Measurements from ENCODE around the gene DNAI2.

Gene DNAI2

DNA sequence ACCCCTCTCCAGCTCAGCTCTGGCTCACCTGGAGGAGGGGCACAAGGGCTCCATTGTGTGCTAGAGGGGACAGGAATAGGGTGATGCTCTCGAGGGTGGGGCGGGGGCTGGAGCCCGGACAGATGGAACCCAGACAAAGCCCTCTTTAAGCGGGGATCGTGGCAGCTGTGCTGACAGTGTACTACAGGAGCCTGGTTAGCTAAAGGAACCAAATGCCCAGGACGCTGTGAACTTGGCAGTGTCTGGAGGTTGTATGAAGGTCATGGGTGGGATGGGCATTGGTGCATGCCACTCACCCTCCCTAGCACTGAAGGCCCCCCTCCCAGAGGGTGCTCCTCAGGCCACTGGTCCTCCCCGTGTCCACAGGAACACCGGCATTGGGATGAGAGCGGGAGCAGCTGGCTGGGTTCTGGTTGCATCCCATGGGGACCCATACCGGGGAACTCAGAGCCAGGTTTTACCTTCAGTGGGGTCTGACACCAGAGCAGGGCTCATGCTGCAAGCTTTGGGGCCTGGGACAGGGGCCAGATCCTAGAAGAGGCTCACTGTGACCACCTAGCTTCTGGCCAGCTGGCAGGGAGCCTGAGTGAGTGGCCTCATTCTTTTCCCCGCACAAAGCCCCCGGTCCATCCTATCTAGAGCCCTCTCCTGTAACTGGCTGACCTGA is 63.9 kb downstream of the DNAI2 start:
- no peak for DNase-seq (ENCODE audit: extremely low read depth in 1 of 2, low read depth in 1 of 2)

DNA sequence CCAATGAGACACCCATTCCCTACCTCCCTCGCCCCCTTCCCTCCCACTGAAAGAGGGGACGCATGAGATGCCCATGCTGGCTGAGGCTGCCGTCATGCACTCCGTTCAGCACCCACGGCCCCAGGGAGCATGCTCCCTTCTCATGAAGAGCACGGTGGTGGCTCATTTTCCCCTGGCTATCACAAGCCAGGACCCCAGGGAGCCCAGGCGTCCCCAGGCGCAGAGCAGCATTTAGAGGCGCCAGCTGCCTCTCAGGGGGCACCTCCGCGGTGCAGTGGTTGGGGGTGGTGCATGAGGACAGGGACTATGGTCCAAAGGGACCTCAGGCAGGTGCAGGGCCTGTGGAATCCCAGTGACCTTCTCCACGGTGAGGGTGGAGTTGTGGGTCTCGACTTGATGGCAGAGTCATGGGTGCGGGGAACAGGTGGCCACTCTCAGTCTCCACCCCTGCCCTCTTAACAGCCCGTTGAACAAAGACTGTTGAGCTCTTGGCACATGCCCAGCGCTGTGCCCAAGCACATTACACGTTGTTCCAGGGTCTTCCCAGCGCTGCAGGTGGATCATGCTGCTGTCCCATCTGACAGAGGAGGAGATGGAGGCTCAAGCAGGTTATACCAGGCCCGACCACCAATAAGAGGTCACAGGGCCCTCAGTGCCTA is 65.6 kb downstream of the DNAI2 start:
- DNase-seq (ENCODE audit: extremely low read depth in 1 of 2, low read depth in 1 of 2) = no peak

DNA sequence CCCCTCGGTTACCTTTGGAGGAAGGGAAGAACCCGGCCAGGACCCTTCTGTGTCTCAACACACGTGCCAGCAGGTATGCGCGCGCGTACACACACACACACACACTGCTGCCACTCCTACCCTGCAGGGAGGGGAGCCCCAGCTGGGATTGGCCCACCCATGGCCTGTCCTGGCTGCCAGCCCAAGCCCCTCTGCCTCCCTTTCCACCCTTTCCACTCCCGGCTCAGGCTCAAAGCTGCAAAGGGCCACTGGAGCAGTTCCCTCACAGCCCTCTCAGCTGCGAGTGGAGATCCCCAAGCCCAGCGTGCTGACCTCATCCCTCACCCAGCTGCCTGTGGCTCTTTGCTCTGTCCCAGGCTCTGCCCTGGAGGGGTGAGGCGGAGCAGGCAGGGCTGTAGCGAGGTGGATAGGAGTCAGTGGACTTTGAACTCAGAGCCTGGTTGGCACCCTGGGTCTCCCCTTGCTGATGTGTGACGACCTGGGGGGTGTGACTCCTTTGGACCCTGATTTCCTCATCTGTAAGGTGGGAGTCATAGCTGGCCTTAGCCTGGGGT is 66.5 kb downstream of the DNAI2 start:
- DNase-seq (ENCODE audit: extremely low read depth in 1 of 2, low read depth in 1 of 2) = no peak

DNA sequence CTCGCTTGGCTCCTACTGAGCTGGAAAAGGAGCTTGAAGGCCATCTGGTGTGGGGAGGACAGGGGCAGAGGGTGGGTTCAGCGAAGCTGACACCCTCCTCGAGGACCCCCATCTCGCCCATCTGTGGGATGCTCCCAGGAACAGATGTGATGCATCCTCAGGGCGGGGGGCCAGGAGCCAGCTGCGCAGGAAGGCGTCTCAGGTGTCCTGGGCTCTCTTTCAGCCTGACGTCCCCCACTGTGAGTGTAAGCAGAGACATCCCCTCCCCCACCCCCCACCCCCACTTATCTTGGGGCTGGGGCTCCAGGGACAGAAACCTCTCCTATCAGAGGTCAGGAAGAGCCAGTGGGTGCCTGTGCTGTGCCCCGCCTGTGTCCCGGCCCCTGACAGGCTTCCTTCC is 68.2 kb downstream of the DNAI2 start:
- DNase-seq (ENCODE audit: extremely low read depth in 1 of 2, low read depth in 1 of 2) = no peak

DNA sequence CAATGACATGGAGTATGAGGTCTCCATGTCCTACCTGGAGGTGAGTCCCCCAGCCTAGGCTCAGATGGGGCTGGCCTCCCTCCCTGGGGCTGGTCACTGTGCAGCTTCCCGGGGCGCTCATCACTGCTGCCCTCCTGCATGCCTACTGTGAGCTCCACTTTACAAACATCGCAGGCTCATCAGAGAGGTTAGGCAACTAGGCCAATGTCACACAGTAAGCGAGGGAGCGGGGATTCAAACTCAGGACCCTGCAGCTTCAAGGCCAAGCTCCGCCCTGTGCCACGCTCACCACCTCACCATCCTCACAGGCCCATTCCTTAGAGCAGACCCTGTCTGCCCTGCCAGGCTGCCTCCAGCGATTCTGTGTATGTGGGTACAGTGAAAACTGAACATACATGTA is 69.1 kb downstream of the DNAI2 start:
- no peak for DNase-seq (ENCODE audit: extremely low read depth in 1 of 2, low read depth in 1 of 2)

DNA sequence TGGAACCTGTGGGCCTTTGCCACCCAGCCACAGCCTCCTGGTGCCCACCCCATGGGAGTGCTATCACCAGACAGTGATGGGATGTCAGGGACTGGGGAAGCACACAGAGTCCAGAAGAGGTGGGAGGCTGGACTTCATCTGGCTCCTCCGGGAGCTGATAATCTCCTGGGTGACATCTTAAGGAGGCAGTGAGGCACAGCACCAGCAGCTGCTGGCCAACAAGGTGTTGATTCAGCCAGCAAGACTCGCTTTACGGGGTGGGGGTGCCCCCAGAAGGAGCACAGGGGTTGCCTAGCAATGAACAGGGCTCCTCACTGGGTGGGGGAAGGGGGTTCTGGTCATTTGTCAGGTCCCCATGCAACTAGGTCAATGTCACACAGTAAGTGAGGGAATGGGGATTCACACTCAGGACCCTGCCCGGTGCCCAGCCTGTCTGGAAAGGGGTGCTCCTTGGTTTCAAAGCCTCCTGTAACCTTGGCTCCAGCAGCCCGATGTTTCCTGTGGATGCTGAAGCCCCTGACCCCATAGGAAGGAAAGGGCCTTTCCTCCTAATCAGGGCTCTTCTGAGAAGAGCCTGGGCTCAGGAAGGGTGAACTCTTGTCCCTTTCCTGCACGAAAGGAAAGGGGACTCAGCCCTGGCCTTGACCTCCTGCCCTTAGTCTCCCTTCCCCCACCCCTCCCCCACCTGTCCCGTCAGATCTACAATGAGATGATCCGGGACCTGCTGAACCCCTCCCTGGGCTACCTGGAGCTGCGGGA is 69.7 kb downstream of the DNAI2 start:
- no peak for DNase-seq (ENCODE audit: extremely low read depth in 1 of 2, low read depth in 1 of 2)

DNA sequence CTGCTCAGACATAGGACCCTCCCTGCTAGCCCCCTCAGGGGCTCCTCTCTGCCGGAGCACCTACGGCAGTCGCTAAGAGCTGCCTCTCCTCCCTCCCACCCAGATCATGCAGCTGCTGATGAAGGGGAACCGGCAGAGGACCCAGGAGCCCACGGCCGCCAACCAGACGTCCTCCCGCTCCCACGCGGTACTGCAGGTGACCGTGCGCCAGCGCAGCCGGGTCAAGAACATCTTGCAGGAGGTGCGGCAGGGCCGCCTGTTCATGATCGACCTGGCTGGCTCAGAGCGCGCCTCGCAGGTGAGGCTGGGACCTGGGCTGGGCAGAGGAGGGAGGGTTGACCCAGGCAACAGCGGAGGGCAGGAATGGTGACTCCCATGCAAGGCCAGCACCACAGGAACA is 70.6 kb downstream of the DNAI2 start:
- DNase-seq (ENCODE audit: extremely low read depth in 1 of 2, low read depth in 1 of 2) = no peak

DNA sequence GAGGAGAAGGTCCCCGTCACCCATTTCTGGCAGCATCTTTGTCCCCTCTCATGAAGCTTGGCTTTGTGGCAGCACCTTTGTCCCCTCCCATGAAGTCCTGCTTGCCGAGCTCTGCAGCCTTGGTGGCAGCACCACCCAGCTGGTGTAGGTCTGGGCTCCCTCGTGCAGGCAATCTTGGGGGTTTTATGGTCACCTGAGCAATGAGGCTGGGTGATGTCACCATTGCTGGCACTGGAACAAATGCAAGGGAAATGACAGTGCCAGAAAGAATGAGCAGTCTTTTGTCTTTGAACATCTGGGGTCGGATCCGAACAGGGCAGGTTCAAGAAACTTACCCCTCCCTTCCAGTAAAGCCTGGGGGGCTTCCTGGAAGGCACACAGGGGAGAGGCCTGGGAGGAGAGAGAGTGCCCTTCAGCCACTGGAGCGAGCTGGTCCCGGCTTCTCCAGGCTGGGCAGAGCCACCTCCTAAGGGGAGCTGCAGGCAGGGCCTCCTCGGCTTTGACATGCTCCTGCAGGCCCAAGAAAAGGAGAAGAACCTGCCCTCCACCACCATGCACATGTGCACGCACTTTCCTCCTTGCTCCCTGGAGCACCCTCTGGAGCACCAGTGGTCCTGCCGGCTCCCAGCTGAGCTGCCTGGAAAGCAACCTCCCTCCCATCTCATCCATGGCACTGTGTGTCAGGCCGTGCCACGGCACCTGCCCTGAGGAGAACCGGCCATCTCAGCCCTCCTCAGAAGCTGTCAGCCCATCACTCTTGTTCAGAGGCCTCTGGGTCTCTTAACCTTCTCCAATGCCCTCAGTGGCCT is 71.6 kb downstream of the DNAI2 start:
- no peak for DNase-seq (ENCODE audit: extremely low read depth in 1 of 2, low read depth in 1 of 2)

DNA sequence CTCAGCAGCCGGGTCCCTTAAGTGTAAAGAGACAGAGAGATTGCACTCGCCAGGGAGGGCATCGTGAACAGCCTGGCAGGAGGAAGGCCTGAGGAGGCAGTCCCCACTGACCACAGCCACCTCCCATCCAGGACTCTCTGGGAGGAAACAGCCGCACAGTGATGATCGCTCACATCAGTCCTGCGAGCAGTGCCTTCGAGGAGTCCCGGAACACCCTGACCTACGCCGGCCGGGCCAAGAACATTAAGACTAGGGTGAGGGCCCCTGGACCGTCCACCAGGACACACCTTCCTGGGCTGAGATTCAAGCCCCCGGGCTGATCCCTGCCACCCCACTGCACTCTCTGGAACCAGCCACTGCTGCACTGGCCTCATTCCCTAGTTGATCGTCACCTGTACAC is 73.6 kb downstream of the DNAI2 start:
- DNase-seq (ENCODE audit: extremely low read depth in 1 of 2, low read depth in 1 of 2) = no peak

DNA sequence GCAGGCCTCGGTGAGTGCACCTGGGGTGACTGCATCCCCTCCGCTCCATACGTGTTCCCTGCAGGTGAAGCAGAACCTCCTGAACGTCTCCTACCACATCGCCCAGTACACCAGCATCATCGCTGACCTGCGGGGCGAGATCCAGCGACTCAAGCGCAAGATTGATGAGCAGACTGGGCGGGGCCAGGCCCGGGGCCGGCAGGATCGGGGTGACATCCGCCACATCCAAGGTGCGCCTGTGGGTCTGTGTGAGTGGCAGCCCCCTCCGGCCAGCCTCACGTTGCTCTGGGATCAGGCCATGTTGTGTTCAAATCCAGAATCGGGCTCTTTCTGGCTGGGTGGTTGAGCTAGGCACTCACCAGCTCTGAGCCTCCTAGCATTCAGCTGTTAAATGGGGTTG is 75.1 kb downstream of the DNAI2 start:
- DNase-seq (ENCODE audit: extremely low read depth in 1 of 2, low read depth in 1 of 2) = no peak

DNA sequence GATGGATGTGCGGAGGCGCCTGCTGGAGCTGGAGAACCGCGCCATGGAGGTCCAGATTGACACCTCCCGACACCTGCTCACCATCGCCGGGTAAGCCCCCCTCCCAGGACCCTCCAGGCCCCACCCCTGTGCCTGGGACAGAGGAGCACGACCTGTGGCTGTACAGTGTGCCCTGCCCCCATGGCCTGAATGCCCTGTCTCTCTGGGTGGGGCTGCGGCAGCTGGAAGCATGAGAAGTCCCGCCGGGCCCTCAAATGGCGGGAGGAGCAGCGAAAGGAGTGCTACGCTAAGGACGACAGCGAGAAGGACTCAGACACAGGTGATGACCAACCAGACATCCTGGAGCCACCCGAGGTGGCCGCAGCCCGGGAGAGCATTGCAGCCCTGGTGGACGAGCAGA is 76.5 kb downstream of the DNAI2 start:
- DNase-seq (ENCODE audit: extremely low read depth in 1 of 2, low read depth in 1 of 2) = no peak

DNA sequence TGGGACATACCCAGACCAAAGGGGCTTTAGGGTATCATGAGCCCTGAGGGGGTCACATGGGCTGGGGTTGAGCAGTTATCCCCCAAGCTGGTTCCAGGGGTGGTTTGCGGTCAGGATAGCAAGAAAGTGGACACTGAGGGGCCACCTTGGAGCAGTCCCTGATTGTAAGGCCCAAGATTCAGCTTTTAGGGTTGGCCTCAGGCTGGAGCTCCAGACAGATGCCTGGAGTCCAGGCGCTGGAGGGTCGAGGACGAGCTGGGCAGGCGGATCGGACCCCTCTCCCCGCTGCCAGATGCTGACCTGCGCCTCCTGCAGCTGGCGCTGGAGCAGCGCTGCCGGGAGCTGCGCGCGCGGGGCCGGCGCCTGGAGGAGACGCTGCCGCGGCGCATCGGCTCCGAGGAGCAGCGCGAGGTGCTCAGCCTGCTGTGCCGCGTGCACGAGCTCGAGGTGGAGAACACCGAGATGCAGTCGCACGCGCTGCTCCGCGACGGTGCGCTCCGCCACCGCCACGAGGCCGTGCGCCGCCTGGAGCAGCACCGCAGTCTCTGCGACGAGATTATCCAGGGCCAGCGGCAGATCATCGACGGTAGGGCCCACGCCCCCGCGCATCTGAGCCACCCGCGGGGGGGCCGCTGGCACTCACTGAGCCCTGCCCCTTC is 77.6 kb downstream of the DNAI2 start:
- no peak for DNase-seq (ENCODE audit: extremely low read depth in 1 of 2, low read depth in 1 of 2)

DNA sequence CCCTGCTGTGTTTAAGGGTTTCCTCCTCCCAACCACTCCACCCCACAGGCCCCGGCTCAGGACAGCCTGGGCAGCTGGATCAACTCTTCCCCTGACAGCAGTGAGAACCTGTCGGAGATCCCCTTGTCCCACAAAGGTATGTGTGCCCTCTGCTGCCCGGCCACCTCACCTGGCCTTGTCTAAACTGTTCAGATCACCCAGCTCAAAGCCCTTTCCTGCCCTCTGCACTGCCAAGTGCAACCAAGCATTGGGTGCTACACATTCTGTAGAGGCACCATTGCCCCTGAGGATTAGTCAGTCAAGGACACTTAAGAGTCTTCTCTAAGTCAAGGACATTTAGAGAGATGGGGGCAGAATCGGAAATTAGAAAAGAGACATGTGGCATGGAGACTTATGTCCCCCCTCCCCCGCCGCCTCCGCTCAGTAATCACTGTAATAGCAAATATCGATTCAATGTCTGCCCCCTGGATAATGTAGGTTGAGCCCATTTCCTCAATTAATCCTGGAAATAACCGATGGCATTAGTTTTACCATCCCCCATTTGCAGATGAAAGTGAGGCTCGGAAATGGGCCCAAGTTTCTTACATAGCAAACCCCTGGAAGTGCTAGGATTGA is 79.5 kb downstream of the DNAI2 start:
- no peak for DNase-seq (ENCODE audit: extremely low read depth in 1 of 2, low read depth in 1 of 2)

DNA sequence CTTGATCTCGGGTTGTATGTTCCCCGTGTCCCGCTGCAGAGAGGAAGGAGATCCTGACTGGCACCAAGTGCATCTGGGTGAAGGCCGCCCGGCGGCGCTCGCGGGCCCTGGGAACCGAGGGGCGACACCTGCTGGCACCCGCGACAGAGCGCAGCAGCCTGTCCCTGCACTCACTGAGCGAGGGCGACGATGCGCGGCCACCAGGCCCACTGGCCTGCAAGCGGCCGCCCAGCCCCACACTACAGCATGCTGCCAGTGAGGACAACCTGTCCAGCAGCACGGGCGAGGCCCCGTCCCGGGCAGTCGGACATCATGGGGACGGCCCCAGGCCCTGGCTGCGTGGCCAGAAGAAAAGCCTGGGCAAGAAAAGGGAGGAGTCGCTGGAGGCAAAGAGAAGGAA is 80.1 kb downstream of the DNAI2 start:
- DNase-seq (ENCODE audit: extremely low read depth in 1 of 2, low read depth in 1 of 2) = peak in 1 of 2 donors; percentile 63

DNA sequence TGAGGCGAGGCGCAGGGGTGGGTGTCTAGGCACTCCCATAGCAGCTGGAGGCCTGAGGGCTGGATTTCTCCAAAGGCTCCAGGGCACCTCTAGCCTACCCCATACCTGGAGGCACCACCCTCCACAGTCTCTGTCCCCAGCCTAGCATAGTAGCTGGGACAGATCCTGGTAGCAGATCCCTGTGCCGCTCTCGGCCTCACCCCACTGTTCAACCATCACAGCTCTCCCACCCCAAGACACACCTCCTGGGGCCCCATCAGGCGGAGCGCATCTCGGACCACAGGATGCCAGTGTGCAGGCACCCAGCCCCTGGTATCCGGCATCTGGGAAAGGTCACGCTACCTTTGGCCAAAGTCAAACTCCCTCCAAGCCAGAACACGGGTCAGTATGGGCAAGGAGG is 80.5 kb downstream of the DNAI2 start:
- no peak for DNase-seq (ENCODE audit: extremely low read depth in 1 of 2, low read depth in 1 of 2)

DNA sequence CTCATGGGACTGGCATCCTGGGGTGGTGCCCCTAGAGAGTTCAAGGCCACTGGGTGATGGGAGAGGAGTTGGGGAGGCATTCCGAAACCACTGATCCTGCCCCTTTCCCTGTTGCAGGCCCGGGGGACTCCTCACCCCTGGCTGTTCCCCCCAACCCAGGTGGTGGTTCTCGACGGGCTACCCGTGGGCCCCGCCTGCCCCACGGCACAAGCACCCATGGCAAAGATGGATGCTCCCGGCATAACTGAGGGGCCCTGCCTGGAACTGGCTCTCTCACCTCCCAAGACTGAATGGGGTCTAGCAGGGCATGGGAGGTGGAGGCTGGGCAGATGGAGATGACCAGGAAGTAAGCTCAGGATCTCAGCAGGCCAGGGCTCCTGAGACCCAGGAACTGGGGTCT is 81.0 kb downstream of the DNAI2 start:
- no peak for DNase-seq (ENCODE audit: extremely low read depth in 1 of 2, low read depth in 1 of 2)

DNA sequence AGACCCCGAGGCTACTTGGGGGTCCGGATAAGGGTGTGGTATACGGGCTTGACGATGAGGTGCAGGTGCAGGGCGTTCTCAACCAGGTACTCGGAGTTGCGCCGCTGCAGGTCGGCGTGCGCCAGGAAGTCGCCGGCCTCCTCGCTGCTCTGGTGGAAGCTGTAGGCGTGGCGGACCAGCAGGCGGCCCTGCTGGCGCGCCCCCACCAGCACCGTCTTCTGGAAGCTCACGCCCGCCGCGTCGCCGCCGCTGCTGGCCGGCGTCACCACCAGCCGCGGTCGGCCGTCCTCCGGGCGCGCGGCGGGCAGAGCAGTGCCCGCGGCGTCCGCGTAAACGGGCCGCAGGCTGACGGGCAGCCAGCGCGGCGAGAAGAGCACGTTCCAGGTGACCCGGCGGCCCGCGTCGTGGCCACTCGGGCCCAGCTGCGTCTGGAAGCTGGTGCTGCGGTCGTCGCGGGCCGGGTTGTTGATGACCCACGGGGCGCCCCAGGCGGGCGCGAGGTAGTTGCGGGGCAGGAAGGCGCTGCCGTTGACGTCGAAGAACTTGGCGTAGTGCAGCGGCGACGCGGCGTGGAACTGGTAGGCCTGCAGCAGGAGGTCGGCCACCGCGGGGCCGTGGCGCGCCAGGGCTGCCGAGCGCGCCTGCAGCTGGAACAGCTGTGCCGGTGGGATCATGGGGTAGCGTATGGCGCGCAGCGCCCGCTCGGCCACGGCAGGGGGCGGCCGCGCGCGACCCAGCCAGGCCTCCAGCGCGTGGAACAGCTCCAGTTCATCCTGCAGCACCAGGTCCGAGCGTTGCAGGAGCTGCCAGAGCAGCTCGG is 82.8 kb downstream of the DNAI2 start:
- no peak for DNase-seq (ENCODE audit: extremely low read depth in 1 of 2, low read depth in 1 of 2)

DNA sequence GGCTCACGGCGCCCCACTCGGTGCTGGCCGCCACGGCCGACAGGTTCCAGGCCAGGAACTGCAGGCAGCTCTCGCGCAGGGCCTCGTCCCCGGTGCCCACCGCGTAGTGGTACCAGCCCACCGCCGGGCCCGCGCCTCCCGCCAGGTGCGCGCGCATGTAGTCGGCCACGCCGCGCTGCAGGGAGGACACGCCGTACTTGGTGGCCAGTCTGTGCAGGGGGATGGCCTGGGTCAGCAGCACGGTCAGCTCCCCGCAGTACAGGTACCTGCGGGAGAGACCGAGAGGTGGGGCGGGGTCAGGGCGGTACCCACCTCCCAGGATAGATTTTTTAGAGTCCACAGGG is 83.4 kb downstream of the DNAI2 start:
- DNase-seq (ENCODE audit: extremely low read depth in 1 of 2, low read depth in 1 of 2) = no peak

DNA sequence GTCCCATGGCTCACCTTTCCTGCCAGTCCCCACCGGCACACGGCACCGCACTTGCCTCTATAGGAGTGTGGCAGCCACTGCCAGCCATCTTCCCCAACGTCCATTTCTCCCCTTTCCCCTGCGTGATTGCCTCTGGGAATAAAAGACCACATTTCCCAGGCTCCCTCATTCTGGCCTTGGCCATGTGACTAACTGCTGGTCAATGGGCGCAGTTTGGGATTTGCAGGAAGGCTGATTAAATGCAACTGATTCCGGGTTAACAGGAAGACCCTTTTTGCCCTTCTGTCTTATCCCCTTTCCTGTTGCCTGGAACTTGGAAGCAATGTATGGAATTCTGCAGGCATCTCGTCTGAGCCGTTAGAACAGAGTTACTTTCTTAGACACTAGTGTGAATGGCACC is 84.7 kb downstream of the DNAI2 start:
- no peak for DNase-seq (ENCODE audit: extremely low read depth in 1 of 2, low read depth in 1 of 2)
